ENCODE measurements around the gene CDH24.

DNA sequence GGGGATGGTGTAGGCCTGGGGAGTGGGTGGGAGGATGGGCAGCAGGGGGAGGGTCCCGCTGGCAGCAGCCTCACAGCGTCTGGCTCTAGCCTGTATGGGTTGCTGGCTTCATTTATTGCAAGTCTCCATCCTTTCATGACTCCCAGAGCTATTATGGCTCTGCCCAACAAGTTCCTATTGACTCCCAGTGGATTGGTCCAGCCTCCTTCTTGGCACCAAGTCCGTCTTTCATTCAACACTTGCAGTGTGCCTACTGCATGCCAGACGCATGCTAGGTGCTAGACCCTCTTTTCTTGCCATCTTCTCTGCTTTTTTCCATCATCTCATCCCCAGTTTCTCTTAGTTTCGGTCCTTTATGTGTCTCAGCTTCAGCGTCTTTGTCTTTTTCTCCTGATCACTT, 14.2 kb downstream of the CDH24 start:
- TF ChIP-seq, protein P1, sequence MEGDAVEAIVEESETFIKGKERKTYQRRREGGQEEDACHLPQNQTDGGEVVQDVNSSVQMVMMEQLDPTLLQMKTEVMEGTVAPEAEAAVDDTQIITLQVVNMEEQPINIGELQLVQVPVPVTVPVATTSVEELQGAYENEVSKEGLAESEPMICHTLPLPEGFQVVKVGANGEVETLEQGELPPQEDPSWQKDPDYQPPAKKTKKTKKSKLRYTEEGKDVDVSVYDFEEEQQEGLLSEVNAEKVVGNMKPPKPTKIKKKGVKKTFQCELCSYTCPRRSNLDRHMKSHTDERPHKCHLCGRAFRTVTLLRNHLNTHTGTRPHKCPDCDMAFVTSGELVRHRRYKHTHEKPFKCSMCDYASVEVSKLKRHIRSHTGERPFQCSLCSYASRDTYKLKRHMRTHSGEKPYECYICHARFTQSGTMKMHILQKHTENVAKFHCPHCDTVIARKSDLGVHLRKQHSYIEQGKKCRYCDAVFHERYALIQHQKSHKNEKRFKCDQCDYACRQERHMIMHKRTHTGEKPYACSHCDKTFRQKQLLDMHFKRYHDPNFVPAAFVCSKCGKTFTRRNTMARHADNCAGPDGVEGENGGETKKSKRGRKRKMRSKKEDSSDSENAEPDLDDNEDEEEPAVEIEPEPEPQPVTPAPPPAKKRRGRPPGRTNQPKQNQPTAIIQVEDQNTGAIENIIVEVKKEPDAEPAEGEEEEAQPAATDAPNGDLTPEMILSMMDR (IDR thresholded peaks at IDR 0.05; ENCODE audit: poor library complexity): no peak
- TF ChIP-seq EZH2 (IDR thresholded peaks at IDR 0.05; ENCODE audit: borderline replicate concordance): no peak
